ENCODE measurements around the gene P2RX7.
A peak's percentile ranks its signal among the peaks of the same experiment; 100 is the strongest.

P2RX7 gene

GRCh38 chr12:121131941-121132341 is 735 bp upstream of the P2RX7 start:
- no peaks in the 10 kb centered on the region for H3K79me2 ChIP-seq (ENCODE audit: insufficient read depth, low read length)
- H3K4me3 ChIP-seq (ENCODE audit: low read depth, low read length, poor library complexity, severe bottlenecking) = no peak overlapping the region
- no peaks in the 10 kb centered on the region for H4K20me1 ChIP-seq (ENCODE audit: insufficient read depth, low read length)
- H3K27me3 ChIP-seq (ENCODE audit: insufficient read depth, low read length) = no peaks in the 10 kb centered on the region
- no peaks in the 10 kb centered on the region for H3K9me3 ChIP-seq (ENCODE audit: low read length)
- no peaks in the 10 kb centered on the region for H3F3A ChIP-seq (ENCODE audit: insufficient read depth, low read length)
- H2AFZ ChIP-seq (ENCODE audit: low read length) = no peak overlapping the region
- H3K9ac ChIP-seq (ENCODE audit: low read length) = no peak overlapping the region
- H3K9me2 ChIP-seq (ENCODE audit: low read depth, low read length) = no peaks in the 10 kb centered on the region
- no peak overlapping the region for H3K4me2 ChIP-seq (ENCODE audit: low read length)
- TF ChIP-seq, protein P1, sequence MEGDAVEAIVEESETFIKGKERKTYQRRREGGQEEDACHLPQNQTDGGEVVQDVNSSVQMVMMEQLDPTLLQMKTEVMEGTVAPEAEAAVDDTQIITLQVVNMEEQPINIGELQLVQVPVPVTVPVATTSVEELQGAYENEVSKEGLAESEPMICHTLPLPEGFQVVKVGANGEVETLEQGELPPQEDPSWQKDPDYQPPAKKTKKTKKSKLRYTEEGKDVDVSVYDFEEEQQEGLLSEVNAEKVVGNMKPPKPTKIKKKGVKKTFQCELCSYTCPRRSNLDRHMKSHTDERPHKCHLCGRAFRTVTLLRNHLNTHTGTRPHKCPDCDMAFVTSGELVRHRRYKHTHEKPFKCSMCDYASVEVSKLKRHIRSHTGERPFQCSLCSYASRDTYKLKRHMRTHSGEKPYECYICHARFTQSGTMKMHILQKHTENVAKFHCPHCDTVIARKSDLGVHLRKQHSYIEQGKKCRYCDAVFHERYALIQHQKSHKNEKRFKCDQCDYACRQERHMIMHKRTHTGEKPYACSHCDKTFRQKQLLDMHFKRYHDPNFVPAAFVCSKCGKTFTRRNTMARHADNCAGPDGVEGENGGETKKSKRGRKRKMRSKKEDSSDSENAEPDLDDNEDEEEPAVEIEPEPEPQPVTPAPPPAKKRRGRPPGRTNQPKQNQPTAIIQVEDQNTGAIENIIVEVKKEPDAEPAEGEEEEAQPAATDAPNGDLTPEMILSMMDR (IDR thresholded peaks at IDR 0.05; ENCODE audit: low read length) = no peak
- TF ChIP-seq EZH2 (IDR thresholded peaks at IDR 0.05; ENCODE audit: borderline replicate concordance, low read length) = no peak
- H3K4me1 ChIP-seq (ENCODE audit: insufficient read depth, low read length, severe bottlenecking) = peaks cover 31% of the 10 kb centered on the region
- no peak overlapping the region for H3K27ac ChIP-seq (ENCODE audit: low read depth, low read length, poor library complexity, severe bottlenecking)
- no peaks in the 10 kb centered on the region for H3K36me3 ChIP-seq (ENCODE audit: insufficient read depth, low read length)

GRCh38 chr12:121133838-121134237 is 1.2 kb downstream of the P2RX7 start:
- Histone ChIP-seq H3K4me3 (ENCODE audit: low read depth, low read length, poor library complexity, severe bottlenecking) (no peak overlapping the region), H3K36me3 (ENCODE audit: insufficient read depth, low read length) (no peaks in the 10 kb centered on the region), H3K4me1 (ENCODE audit: insufficient read depth, low read length, severe bottlenecking) (peaks cover 28% of the 10 kb centered on the region), H3K9me2 (ENCODE audit: low read depth, low read length) (no peaks in the 10 kb centered on the region), H3K27ac (ENCODE audit: low read depth, low read length, poor library complexity, severe bottlenecking) (no peak overlapping the region), H3K9me3 (ENCODE audit: low read length) (no peaks in the 10 kb centered on the region), H3K4me2 (ENCODE audit: low read length) (peak overlapping the region; percentile 69), H3K27me3 (ENCODE audit: insufficient read depth, low read length) (no peaks in the 10 kb centered on the region), H3K9ac (ENCODE audit: low read length) (no peak overlapping the region), H2AFZ (ENCODE audit: low read length) (no peak overlapping the region), H4K20me1 (ENCODE audit: insufficient read depth, low read length) (no peaks in the 10 kb centered on the region), H3K79me2 (ENCODE audit: insufficient read depth, low read length) (no peaks in the 10 kb centered on the region), H3F3A (ENCODE audit: insufficient read depth, low read length) (no peaks in the 10 kb centered on the region)
- TF ChIP-seq EZH2 (IDR thresholded peaks at IDR 0.05; ENCODE audit: borderline replicate concordance, low read length) = no peak
- TF ChIP-seq, protein P1 (IDR thresholded peaks at IDR 0.05; ENCODE audit: low read length) = no peak

- H4K20me1 ChIP-seq (ENCODE audit: insufficient read depth, low read length) = no peaks in the 10 kb centered on the region
- no peak overlapping the region for H3K27ac ChIP-seq (ENCODE audit: low read depth, low read length, poor library complexity, severe bottlenecking)
- no peaks in the 10 kb centered on the region for H3K36me3 ChIP-seq (ENCODE audit: insufficient read depth, low read length)
- no peak overlapping the region for H3K9ac ChIP-seq (ENCODE audit: low read length)
- H3K9me3 ChIP-seq (ENCODE audit: low read length) = no peaks in the 10 kb centered on the region
- no peaks in the 10 kb centered on the region for H3K9me2 ChIP-seq (ENCODE audit: low read depth, low read length)
- no peak overlapping the region for H2AFZ ChIP-seq (ENCODE audit: low read length)
- H3K27me3 ChIP-seq (ENCODE audit: insufficient read depth, low read length) = no peaks in the 10 kb centered on the region
- TF ChIP-seq, protein P1 (IDR thresholded peaks at IDR 0.05; ENCODE audit: low read length) = no peak
- no peak for TF ChIP-seq EZH2 (IDR thresholded peaks at IDR 0.05; ENCODE audit: borderline replicate concordance, low read length)
- H3F3A ChIP-seq (ENCODE audit: insufficient read depth, low read length) = no peaks in the 10 kb centered on the region
- H3K4me2 ChIP-seq (ENCODE audit: low read length) = no peak overlapping the region
- H3K4me3 ChIP-seq (ENCODE audit: low read depth, low read length, poor library complexity, severe bottlenecking) = no peak overlapping the region
- H3K79me2 ChIP-seq (ENCODE audit: insufficient read depth, low read length) = no peaks in the 10 kb centered on the region
- peaks cover 18% of the 10 kb centered on the region for H3K4me1 ChIP-seq (ENCODE audit: insufficient read depth, low read length, severe bottlenecking)
These were observed 2.6 kb downstream of the P2RX7 start for GRCh38 chr12:121135320-121135719.

Measured in OCI-LY1 (cell line).